OCI-LY3 (cell line): Measurements from ENCODE around the gene ELAVL1.

Source experiments
- CTCF ChIP-seq: fragments of 200-600, 300-600 bp; sonication (generic); IDR thresholded peaks from 2 replicates; pipeline ENCODE4 v1.5.1; 2014; ENCODE audit warnings: antibody characterized with exemption, low read length, low read depth
- EZH2phosphoT487 ChIP-seq: fragments of 200-600 bp; shearing (Covaris generic); IDR thresholded peaks from 2 replicates; pipeline ENCODE4 v1.6.1; 2018; ENCODE audit warnings: antibody characterized with exemption, mixed run types, low read depth

DNA sequence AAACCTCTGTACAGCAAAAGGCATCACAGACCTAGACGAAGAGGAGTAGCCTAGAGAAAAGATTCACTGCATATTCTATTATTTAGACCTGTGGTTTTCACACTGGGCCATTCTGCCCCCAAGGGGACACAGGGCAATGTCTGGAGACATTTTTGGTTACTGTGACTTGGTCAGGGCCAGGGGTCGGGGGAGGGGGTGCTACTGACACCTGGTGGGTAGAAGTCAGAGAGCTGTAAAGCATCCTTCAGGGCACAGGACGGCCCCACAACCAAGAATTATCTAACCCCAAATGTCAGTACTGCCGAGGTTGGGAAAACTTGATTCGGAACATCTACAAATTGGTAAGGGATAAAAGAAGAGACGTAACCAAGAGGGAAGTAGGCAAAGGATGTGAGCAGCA, 11.3 kb downstream of the ELAVL1 start:
- TF ChIP-seq EZH2phosphoT487 (no peak), CTCF (no peak)
